ENCODE data around the gene TNFRSF4. TPM values are rescaled to one million over a fixed set of nuclear protein-coding genes. Genes with fewer than 3 reads are reported as not detected.

The TNFRSF4 gene
- total RNA-seq, 1 donor from 2014 or later: not detected

DNA sequence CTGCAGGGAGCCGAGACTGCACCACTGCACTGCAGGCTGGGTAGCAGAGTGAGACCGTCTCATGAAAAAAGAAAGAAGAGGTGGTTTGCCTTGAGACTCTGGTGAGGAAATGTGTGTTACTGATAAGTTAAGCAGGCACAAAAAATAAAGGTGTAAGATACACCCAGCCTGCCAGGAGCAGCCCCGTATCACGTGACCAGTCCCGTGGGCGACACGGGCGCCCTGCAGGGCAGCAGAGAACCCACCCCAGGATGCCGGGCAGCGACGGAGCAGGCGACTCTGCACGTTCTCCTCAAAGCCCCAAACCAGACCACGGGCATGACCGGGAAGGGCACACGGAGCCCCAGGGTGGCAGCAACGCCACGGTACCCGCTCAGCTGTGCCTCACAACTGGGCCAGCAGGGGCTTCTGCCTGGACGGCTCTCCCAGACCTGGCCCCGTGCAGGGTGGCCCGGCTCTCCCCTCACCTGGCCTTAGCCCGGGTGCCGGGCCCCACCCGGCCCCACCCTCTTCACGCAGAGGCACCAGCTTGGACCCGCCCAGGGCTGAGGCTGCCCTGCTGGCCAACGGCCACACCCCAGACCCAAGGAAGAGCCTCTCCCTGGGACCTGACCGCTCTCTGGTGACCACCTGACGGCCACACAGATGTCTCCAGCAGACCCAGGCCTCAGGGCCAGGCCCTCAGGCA is 8.1 kb upstream of the TNFRSF4 start:
- Mint-ChIP-seq H3K4me3 (no peak overlapping the region), H3K4me1 (no peaks in the 10 kb centered on the region), H3K36me3 (peaks cover 20% of the 10 kb centered on the region), H3K27ac (peak overlapping the region; percentile 53), H3K27me3 (ENCODE audit: insufficient read depth, low read depth) (peaks cover 9% of the 10 kb centered on the region), H3K9me3 (no peaks in the 10 kb centered on the region)
- H3F3A ChIP-seq (ENCODE audit: low read depth): no peaks in the 10 kb centered on the region
- no peak overlapping the region for H3K27ac ChIP-seq
- no peaks in the 10 kb centered on the region for H3K27me3 ChIP-seq
- H3K9me3 ChIP-seq (ENCODE audit: low read depth): no peaks in the 10 kb centered on the region
- no peaks in the 10 kb centered on the region for H3K36me3 ChIP-seq
- no peaks in the 10 kb centered on the region for H4K20me1 ChIP-seq (ENCODE audit: low read depth)
- H3K4me1 ChIP-seq: no peaks in the 10 kb centered on the region
- TF ChIP-seq, protein P1, sequence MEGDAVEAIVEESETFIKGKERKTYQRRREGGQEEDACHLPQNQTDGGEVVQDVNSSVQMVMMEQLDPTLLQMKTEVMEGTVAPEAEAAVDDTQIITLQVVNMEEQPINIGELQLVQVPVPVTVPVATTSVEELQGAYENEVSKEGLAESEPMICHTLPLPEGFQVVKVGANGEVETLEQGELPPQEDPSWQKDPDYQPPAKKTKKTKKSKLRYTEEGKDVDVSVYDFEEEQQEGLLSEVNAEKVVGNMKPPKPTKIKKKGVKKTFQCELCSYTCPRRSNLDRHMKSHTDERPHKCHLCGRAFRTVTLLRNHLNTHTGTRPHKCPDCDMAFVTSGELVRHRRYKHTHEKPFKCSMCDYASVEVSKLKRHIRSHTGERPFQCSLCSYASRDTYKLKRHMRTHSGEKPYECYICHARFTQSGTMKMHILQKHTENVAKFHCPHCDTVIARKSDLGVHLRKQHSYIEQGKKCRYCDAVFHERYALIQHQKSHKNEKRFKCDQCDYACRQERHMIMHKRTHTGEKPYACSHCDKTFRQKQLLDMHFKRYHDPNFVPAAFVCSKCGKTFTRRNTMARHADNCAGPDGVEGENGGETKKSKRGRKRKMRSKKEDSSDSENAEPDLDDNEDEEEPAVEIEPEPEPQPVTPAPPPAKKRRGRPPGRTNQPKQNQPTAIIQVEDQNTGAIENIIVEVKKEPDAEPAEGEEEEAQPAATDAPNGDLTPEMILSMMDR (IDR thresholded peaks at IDR 0.05): no peak
- no peak for TF ChIP-seq EZH2 (IDR thresholded peaks at IDR 0.05)
- TF ChIP-seq EZH2phosphoT487 (IDR thresholded peaks at IDR 0.05): no peak
- peaks cover 4% of the 10 kb centered on the region for H3K79me2 ChIP-seq (ENCODE audit: low read depth)
- no peak for DNase-seq (ENCODE audit: low spot score)
- no peak overlapping the region for H3K9ac ChIP-seq
- no peak overlapping the region for H3K4me3 ChIP-seq
- H2AFZ ChIP-seq (replicated peaks): no peak overlapping the region
- no peak overlapping the region for H3K4me2 ChIP-seq

DNA sequence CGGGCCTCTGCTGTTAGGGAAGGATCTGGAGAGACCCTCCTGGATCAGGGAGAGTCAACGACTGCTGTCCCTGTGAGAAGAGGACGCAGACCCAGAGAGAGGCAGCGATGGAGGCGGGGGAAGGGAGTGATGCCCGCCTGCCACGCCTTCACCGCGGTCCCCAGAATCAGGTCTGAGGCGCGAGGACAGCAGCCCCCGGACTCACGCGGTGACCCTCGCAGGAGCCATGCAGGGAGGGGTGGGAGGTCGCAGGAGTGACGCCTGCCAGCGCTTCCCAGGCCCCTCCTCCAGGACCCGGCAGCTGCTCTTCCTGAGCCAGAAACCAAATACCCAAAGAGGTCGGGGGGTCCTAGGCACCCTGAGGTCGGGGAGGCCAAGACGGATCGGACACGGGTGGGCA is 6.2 kb upstream of the TNFRSF4 start:
- no peak overlapping the region for H3K27ac ChIP-seq
- no peaks in the 10 kb centered on the region for H3K9me3 Mint-ChIP-seq
- no peak overlapping the region for H2AFZ ChIP-seq (replicated peaks)
- no peak overlapping the region for H3K4me2 ChIP-seq
- peaks cover 6% of the 10 kb centered on the region for H3K27me3 Mint-ChIP-seq (ENCODE audit: insufficient read depth, low read depth)
- TF ChIP-seq EZH2phosphoT487 (IDR thresholded peaks at IDR 0.05) (no peak), EZH2 (IDR thresholded peaks at IDR 0.05) (no peak)
- TF ChIP-seq, protein P1 (IDR thresholded peaks at IDR 0.05): no peak
- no peak overlapping the region for H3K4me3 ChIP-seq
- H4K20me1 ChIP-seq (ENCODE audit: low read depth): no peaks in the 10 kb centered on the region
- no peak overlapping the region for H3K9ac ChIP-seq
- H3K4me3 Mint-ChIP-seq: no peak overlapping the region
- no peaks in the 10 kb centered on the region for H3K27me3 ChIP-seq
- no peaks in the 10 kb centered on the region for H3K9me3 ChIP-seq (ENCODE audit: low read depth)
- no peaks in the 10 kb centered on the region for H3K4me1 Mint-ChIP-seq
- peaks cover 17% of the 10 kb centered on the region for H3K36me3 Mint-ChIP-seq
- H3F3A ChIP-seq (ENCODE audit: low read depth): no peaks in the 10 kb centered on the region
- no peak overlapping the region for H3K27ac Mint-ChIP-seq
- H3K36me3 ChIP-seq: no peaks in the 10 kb centered on the region
- H3K79me2 ChIP-seq (ENCODE audit: low read depth): no peaks in the 10 kb centered on the region
- DNase-seq (ENCODE audit: low spot score): no peak
- H3K4me1 ChIP-seq: no peaks in the 10 kb centered on the region

DNA sequence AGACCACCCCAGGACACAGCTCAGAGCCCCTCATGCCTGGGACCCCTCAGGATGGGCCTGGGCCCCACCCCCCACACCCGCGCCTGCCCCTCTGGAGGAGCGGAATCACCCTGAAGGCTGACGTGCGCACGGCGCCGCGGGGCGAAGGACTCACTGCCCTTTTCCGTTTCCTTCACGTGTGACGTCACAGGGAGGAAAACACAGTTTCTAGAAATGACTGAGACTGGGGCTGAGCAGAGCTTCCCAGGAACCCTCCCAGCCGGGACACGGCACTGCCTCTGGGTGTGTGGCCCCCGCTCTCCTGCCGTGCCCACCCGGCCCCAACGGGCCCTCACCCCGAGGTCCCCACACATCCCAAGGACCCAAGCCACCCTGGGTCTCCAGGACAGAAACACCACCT is 5.4 kb upstream of the TNFRSF4 start:
- no peak for DNase-seq (ENCODE audit: low spot score)
- Histone ChIP-seq H3K9ac (no peak overlapping the region), H3K27me3 (no peaks in the 10 kb centered on the region), H3K79me2 (ENCODE audit: low read depth) (no peaks in the 10 kb centered on the region), H3K9me3 (ENCODE audit: low read depth) (no peaks in the 10 kb centered on the region), H2AFZ (replicated peaks) (no peak overlapping the region), H4K20me1 (ENCODE audit: low read depth) (no peaks in the 10 kb centered on the region), H3K27ac (no peak overlapping the region), H3K4me1 (no peaks in the 10 kb centered on the region), H3F3A (ENCODE audit: low read depth) (no peaks in the 10 kb centered on the region), H3K4me2 (no peak overlapping the region), H3K4me3 (no peak overlapping the region), H3K36me3 (no peaks in the 10 kb centered on the region)
- Mint-ChIP-seq H3K4me3 (no peak overlapping the region), H3K9me3 (no peaks in the 10 kb centered on the region), H3K27me3 (ENCODE audit: insufficient read depth, low read depth) (peaks cover 8% of the 10 kb centered on the region), H3K27ac (no peak overlapping the region), H3K36me3 (peaks cover 17% of the 10 kb centered on the region), H3K4me1 (no peaks in the 10 kb centered on the region)
- TF ChIP-seq, protein P1 (IDR thresholded peaks at IDR 0.05): no peak
- no peak for TF ChIP-seq EZH2phosphoT487 (IDR thresholded peaks at IDR 0.05)
- TF ChIP-seq EZH2 (IDR thresholded peaks at IDR 0.05): no peak
